AG10803 (cell line): ENCODE measurements around the gene DSCAML1.

Experiments used
- DNase-seq: peaks from one replicate; pipeline ENCODE4 v3.0.0; 2010; ENCODE audit warnings: low read depth
- H3K4me3 ChIP-seq: 2 replicates; pipeline ENCODE4 v1.5.1; 2011; ENCODE audit warnings: mild to moderate bottlenecking, low read length, control low read depth
- CTCF ChIP-seq: conservative IDR thresholded peaks from 2 replicates; pipeline ENCODE4 v1.5.1; 2011; ENCODE audit warnings: mild to moderate bottlenecking, low read length, control low read depth, inconsistent platforms

The DSCAML1 gene

GRCh38 chr11:117604336-117604995 lies 192.6 kb downstream of the DSCAML1 start:
- no peak overlapping the region for H3K4me3 ChIP-seq
- TF ChIP-seq CTCF: no peak
- no peak for DNase-seq

- no peak overlapping the region for H3K4me3 ChIP-seq
- no peak for TF ChIP-seq CTCF
- DNase-seq: no peak
Observed at GRCh38 chr11:117603932-117604331, 193.1 kb downstream of the DSCAML1 start.

GRCh38 chr11:117601006-117601708 lies 195.9 kb downstream of the DSCAML1 start:
- no peak for DNase-seq
- no peak for TF ChIP-seq CTCF
- no peak overlapping the region for H3K4me3 ChIP-seq

GRCh38 chr11:117600234-117600783 lies 196.7 kb downstream of the DSCAML1 start:
- DNase-seq: no peak
- H3K4me3 ChIP-seq: no peak overlapping the region

GRCh38 chr11:117597071-117597470 lies 199.9 kb downstream of the DSCAML1 start:
- DNase-seq: peak; percentile 18
- TF ChIP-seq CTCF: no peak
- no peak overlapping the region for H3K4me3 ChIP-seq

More at GRCh38 chr11:117600234-117600783, 196.7 kb downstream of the DSCAML1 start:
- TF ChIP-seq CTCF: no peak

GRCh38 chr11:117595440-117595839 lies 201.6 kb downstream of the DSCAML1 start:
- no peak overlapping the region for H3K4me3 ChIP-seq
- no peak for DNase-seq
- TF ChIP-seq CTCF: no peak

GRCh38 chr11:117594721-117595120 lies 202.3 kb downstream of the DSCAML1 start:
- DNase-seq: no peak
- no peak overlapping the region for H3K4me3 ChIP-seq
- no peak for TF ChIP-seq CTCF
